CD8-positive, alpha-beta memory T cell (primary cell): ENCODE measurements around the gene JCHAIN. TPM values are rescaled to one million over a fixed set of nuclear protein-coding genes. Genes with fewer than 3 reads are reported as not detected.

Source experiments
- polyA plus RNA-seq: library from polyadenylated mRNA; unstranded; fragments of 300-500 nt; fragmentation: Illumina TruSeq; gene quantifications from one replicate; pipeline ENCODE4 v1.2.3, GENCODE V29; 2021
- total RNA-seq, 2 experiments: library from RNA; stranded (reverse); gene quantifications; one replicate each; pipeline ENCODE4 v1.2.3, GENCODE V29; 2021

The JCHAIN gene
- total and polyA plus RNA-seq, 3 experiments from 2014 or later, result not detected

Other genes starting within 250 kb of the JCHAIN start
- gene MUC7, start 194.3 kb downstream of the JCHAIN start, total RNA-seq, result not detected
- gene MUC7, start 194.3 kb downstream of the JCHAIN start, polyA plus RNA-seq, result not detected
- not detected for gene AMTN, start 147.9 kb downstream of the JCHAIN start, total RNA-seq
- not detected for gene AMTN, start 147.9 kb downstream of the JCHAIN start, polyA plus RNA-seq
- gene AMBN, start 74.3 kb downstream of the JCHAIN start, total RNA-seq, result not detected
- gene AMBN, start 74.3 kb downstream of the JCHAIN start, polyA plus RNA-seq, result not detected
- not detected for gene ENAM, start 37.8 kb downstream of the JCHAIN start, total RNA-seq
- not detected for gene ENAM, start 37.8 kb downstream of the JCHAIN start, polyA plus RNA-seq
- gene UTP3, start 22.0 kb upstream of the JCHAIN start, total RNA-seq, result 10 to 100 TPM; 42.5 to 43.4 TPM
- gene UTP3, start 22.0 kb upstream of the JCHAIN start, polyA plus RNA-seq, result 14.9 TPM
- gene RUFY3, start 55.5 kb upstream of the JCHAIN start, total RNA-seq, result 10 to 100 TPM; 13.8 to 14.8 TPM
- 10.4 TPM for gene RUFY3, start 55.5 kb upstream of the JCHAIN start, polyA plus RNA-seq
- 100 to 1,000 TPM; 112 to 125 TPM for gene GRSF1, start 173.4 kb upstream of the JCHAIN start, total RNA-seq
- 99.7 TPM for gene GRSF1, start 173.4 kb upstream of the JCHAIN start, polyA plus RNA-seq
- gene MOB1B, start 235.9 kb upstream of the JCHAIN start, total RNA-seq, result 10 to 100 TPM; 18.4 to 19.8 TPM
- gene MOB1B, start 235.9 kb upstream of the JCHAIN start, polyA plus RNA-seq, result 1.6 TPM